ENCODE measurements around the gene NRP2.

GRCh38 chr2:205780645-205781044 lies 98.3 kb downstream of the NRP2 start:
- TF ChIP-seq, protein P1, sequence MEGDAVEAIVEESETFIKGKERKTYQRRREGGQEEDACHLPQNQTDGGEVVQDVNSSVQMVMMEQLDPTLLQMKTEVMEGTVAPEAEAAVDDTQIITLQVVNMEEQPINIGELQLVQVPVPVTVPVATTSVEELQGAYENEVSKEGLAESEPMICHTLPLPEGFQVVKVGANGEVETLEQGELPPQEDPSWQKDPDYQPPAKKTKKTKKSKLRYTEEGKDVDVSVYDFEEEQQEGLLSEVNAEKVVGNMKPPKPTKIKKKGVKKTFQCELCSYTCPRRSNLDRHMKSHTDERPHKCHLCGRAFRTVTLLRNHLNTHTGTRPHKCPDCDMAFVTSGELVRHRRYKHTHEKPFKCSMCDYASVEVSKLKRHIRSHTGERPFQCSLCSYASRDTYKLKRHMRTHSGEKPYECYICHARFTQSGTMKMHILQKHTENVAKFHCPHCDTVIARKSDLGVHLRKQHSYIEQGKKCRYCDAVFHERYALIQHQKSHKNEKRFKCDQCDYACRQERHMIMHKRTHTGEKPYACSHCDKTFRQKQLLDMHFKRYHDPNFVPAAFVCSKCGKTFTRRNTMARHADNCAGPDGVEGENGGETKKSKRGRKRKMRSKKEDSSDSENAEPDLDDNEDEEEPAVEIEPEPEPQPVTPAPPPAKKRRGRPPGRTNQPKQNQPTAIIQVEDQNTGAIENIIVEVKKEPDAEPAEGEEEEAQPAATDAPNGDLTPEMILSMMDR (IDR thresholded peaks at IDR 0.05) = no peak
- no peak for TF ChIP-seq POLR2AphosphoS5 (IDR thresholded peaks at IDR 0.05)
- no peak for TF ChIP-seq POLR2A (IDR thresholded peaks at IDR 0.05; ENCODE audit: low read depth)
- no peak for TF ChIP-seq EP300 (IDR thresholded peaks at IDR 0.05)

All from esophagus muscularis mucosa (tissue), 4 donors.